Right lobe of liver (tissue), 6 donors: Measurements from ENCODE around the gene PSMB2. TPM values are rescaled to one million over a fixed set of nuclear protein-coding genes. Genes with fewer than 3 reads are reported as not detected.

Experiments
- ATAC-seq, 4 donors: fragments of 200-7000 bp; cut with Tn5 transposase; one replicate each; pipeline ENCODE4 v1.9.1; 2020; ENCODE audit warnings: mild to moderate bottlenecking in 4 of 4, moderate library complexity in 4 of 4
- DNase-seq, 3 donors: peaks; one replicate each; pipeline ENCODE4 v3.0.0-alpha.2; 2020
- H3K27ac ChIP-seq, 3 donors: fragments of 200-600 bp; one replicate each; pipeline ENCODE4 v1.8.0; 2022
- H3K27me3 ChIP-seq, 2 donors: fragments of 200-600 bp; one replicate each; pipeline ENCODE4 v1.8.0; 2022
- H3K36me3 ChIP-seq, 4 donors: fragments of 200-600 bp; sonication (generic) in 1 of 4; one replicate each; pipeline versions ENCODE4 v1.5.1 to v1.8.0; 2017 to 2022; ENCODE audit warnings: control low read depth in 1 of 4
- H3K4me1 ChIP-seq, 4 donors: fragments of 200-600 bp; sonication (generic) in 1 of 4; one replicate each; pipeline versions ENCODE4 v1.5.1 to v1.8.0; 2017 to 2022; ENCODE audit warnings: control low read depth in 1 of 4
- H3K4me3 ChIP-seq, 3 donors: fragments of 200-600 bp; one replicate each; pipeline ENCODE4 v1.8.0; 2022
- H3K9me3 ChIP-seq, 4 donors: fragments of 200-600 bp; sonication (generic) in 1 of 4; one replicate each; pipeline versions ENCODE4 v1.5.1 to v1.8.0; 2017 to 2022; ENCODE audit warnings: control low read depth in 1 of 4
- CTCF ChIP-seq, 4 donors: fragments of 200-600 bp in 3 of 4; fragments of 450-650 bp in 1 of 4; IDR thresholded peaks; one replicate each; pipeline versions ENCODE4 v1.5.1 to v1.8.0; 2016 to 2022; ENCODE audit warnings: antibody characterized with exemption in 4 of 4, mild to moderate bottlenecking in 2 of 4
- POLR2A ChIP-seq: fragments of 450-650 bp; IDR thresholded peaks from one replicate; pipeline ENCODE4 v1.6.1; 2017; ENCODE audit warnings: antibody characterized with exemption, mild to moderate bottlenecking
- WGBS: methylation state at CpG from one replicate; pipeline ENCODE4 v1.1.6; 2018; ENCODE audit warnings: low coverage, low lambda C conversion rate; ENCODE audit not compliant: insufficient coverage; ENCODE audit errors: missing lambda C conversion rate; 5-methylcytosine and 5-hydroxymethylcytosine counted together
- intact Hi-C, 2 donors: fragments of 100-400 bp; cut with DNase I; formaldehyde crosslinking; loops; one replicate each; pipeline versions ENCODE4 v1.11.2 to v1.14.1; 2022
- total RNA-seq, 6 experiments: library from RNA; depleted of rRNA in 2 of 6; stranded (reverse); fragments of >200 nt in 2 of 6; fragmentation: NEBNext Ultra II Directional in 3 of 6; extraction: Animal tissue kit (Norgen Biotek cat#: 25700) in 3 of 6; gene quantifications; one replicate each; pipeline versions ENCODE4 v1.1.0 to v1.2.4, GENCODE V29; 2016 to 2023
- donor health status: DM: no; HTN: yes; CAD: no.
- donor health status: DM: no; HTN: no; CAD: no.
- donor health status: DM: no; HTN: no; CAD: no.
- donor health status: DM: no; HTN: yes; CAD: no.
- donor health status: DM: no; HTN: yes; CAD: no.

The PSMB2 gene
- total RNA-seq, 6 experiments from 2014 or later: 41.7 to 54.6 (median 48.3) TPM

GRCh38 chr1:35622510-35623178, 18.7 kb downstream of the PSMB2 start:
- Histone ChIP-seq H3K27ac (no peak overlapping the region), H3K4me1 (no peaks in the 10 kb centered on the region), H3K4me3 (no peak overlapping the region), H3K9me3 (no peaks in the 10 kb centered on the region), H3K36me3 (peaks cover 0 to 19% (median 4%) of the 10 kb centered on the region in 4 donors), H3K27me3 (no peaks in the 10 kb centered on the region)
- intact Hi-C loops: no loop called here
- 89% methylated on average over 3 of the region's 4 CpGs for WGBS
- TF ChIP-seq POLR2A: no peak
- no peak for TF ChIP-seq CTCF (IDR thresholded peaks at IDR 0.05)
- DNase-seq (no peak), ATAC-seq (no peak)

- no peaks in the 10 kb centered on the region for H3K9me3 ChIP-seq
- no peaks in the 10 kb centered on the region for H3K4me1 ChIP-seq
- peaks cover 0 to 10% (median 4%) of the 10 kb centered on the region in 4 donors for H3K36me3 ChIP-seq
- H3K4me3 ChIP-seq: no peak overlapping the region
- 84% methylated on average over 6 of the region's 6 CpGs for WGBS
- TF ChIP-seq CTCF (IDR thresholded peaks at IDR 0.05): no peak
- no peak for TF ChIP-seq POLR2A
- intact Hi-C loops: no loop called here
- no peak overlapping the region for H3K27ac ChIP-seq
- no peak for ATAC-seq
- H3K27me3 ChIP-seq: no peaks in the 10 kb centered on the region
- DNase-seq: no peak
These were observed 21.8 kb downstream of the PSMB2 start for GRCh38 chr1:35619237-35620121.

GRCh38 chr1:35615440-35615839, 25.9 kb downstream of the PSMB2 start:
- TF ChIP-seq CTCF (IDR thresholded peaks at IDR 0.05) (no peak), POLR2A (no peak)
- Histone ChIP-seq H3K4me3 (no peak overlapping the region), H3K27me3 (no peaks in the 10 kb centered on the region), H3K36me3 (peaks cover 0 to 22% (median under 1%) of the 10 kb centered on the region in 4 donors), H3K4me1 (no peaks in the 10 kb centered on the region), H3K27ac (no peak overlapping the region), H3K9me3 (no peaks in the 10 kb centered on the region)
- ATAC-seq: no peak
- intact Hi-C loops: no loop called here
- no peak for DNase-seq
- 84% methylated on average over 8 of the region's 8 CpGs for WGBS

- H3K27me3 ChIP-seq: no peaks in the 10 kb centered on the region
- ATAC-seq (no peak), DNase-seq (no peak)
- WGBS: 93% methylated on average over 7 of the region's 7 CpGs
- no peaks in the 10 kb centered on the region for H3K4me1 ChIP-seq
- no peak overlapping the region for H3K27ac ChIP-seq
- intact Hi-C loops: no loop called here
- H3K4me3 ChIP-seq: no peak overlapping the region
- TF ChIP-seq CTCF (IDR thresholded peaks at IDR 0.05) (no peak), POLR2A (no peak)
- H3K36me3 ChIP-seq: peaks cover 2 to 50% (median 17%) of the 10 kb centered on the region in 4 donors
- no peaks in the 10 kb centered on the region for H3K9me3 ChIP-seq
These were observed 29.7 kb downstream of the PSMB2 start for GRCh38 chr1:35611655-35612054.
